Measurements from ENCODE around the gene HLA-A. TPM values are rescaled to one million over a fixed set of nuclear protein-coding genes. Genes with fewer than 3 reads are reported as not detected.

HLA-A gene
- total and polyA plus RNA-seq, 7 experiments from 2014 or later = 1,540 to 3,318 (median 1,985) TPM

- Histone ChIP-seq H3K4me3 (ENCODE audit: low read length) (no peak overlapping the region), H3K4me1 (ENCODE audit: control insufficient read depth in 2 of 2, insufficient read depth in 2 of 2, low read length in 2 of 2) (no peaks in the 10 kb centered on the region), H3K27me3 (ENCODE audit: control insufficient read depth in 2 of 2, insufficient read depth in 2 of 2, low read length in 2 of 2) (no peaks in the 10 kb centered on the region), H3K36me3 (ENCODE audit: control insufficient read depth in 2 of 3, insufficient read depth in 3 of 3, low read length in 3 of 3) (no peaks in the 10 kb centered on the region), H3K9me3 (ENCODE audit: control insufficient read depth in 2 of 3, low read length in 3 of 3) (no peaks in the 10 kb centered on the region), H3K27ac (ENCODE audit: low read depth, low read length) (no peak overlapping the region)
- ATAC-seq = no peak
- Mint-ChIP-seq H3K27me3 (peaks cover 0 to 32% (median 4%) of the 10 kb centered on the region in 5 donors), H3K4me1 (no peaks in the 10 kb centered on the region), H3K9me3 (no peaks in the 10 kb centered on the region), H3K4me3 (no peak overlapping the region), H3K36me3 (peaks cover 0 to 3% (median 0%) of the 10 kb centered on the region in 5 donors), H3K27ac (no peak overlapping the region)
- intact Hi-C loops (cut with micrococcal nuclease) = no loop called here
- CTCF ChIA-PET = interaction anchor here (1.5 kb wide), 1 partner anchor 9 kb away, joined by 3 read pairs; no protein-coding TSS in a partner anchor
- POLR2A ChIA-PET = interaction anchor here (0.7 to 1.6 kb wide), 4 partner anchors 8 to 60 kb away, joined by 3 to 6 read pairs (median 3); no protein-coding TSS in a partner anchor
- DNase-seq = no peak
These were observed 43.9 kb downstream of the HLA-A start for GRCh38 chr6:29986179-29986781.

DNA sequence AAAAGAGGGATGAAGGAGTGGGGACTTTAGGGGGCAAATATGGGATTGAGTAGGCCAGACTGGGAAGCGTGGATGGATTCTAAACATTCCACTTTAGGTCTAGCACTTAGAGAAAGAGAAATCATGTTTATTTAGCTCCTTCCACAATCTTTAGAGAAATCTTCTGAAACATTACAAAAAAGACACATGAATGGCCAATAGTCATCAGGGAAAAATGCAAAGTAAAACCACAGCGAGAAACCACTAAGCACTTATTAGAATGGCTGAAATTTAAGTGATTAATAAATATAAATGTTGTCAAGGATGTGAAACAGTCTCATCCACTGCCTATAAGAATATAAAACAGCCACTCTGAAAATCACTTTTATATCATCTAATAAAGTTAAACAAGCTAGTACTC is 46.9 kb downstream of the HLA-A start:
- H3K9me3 Mint-ChIP-seq = no peaks in the 10 kb centered on the region
- intact Hi-C loops (cut with micrococcal nuclease) = no loop called here
- no peaks in the 10 kb centered on the region for H3K4me1 ChIP-seq (ENCODE audit: control insufficient read depth in 2 of 2, insufficient read depth in 2 of 2, low read length in 2 of 2)
- H3K4me3 ChIP-seq (ENCODE audit: low read length) = no peak overlapping the region
- H3K9me3 ChIP-seq (ENCODE audit: control insufficient read depth in 2 of 3, low read length in 3 of 3) = no peaks in the 10 kb centered on the region
- no peak for ATAC-seq
- H3K27ac Mint-ChIP-seq = no peak overlapping the region
- H3K27me3 ChIP-seq (ENCODE audit: control insufficient read depth in 2 of 2, insufficient read depth in 2 of 2, low read length in 2 of 2) = no peaks in the 10 kb centered on the region
- no peak overlapping the region for H3K27ac ChIP-seq (ENCODE audit: low read depth, low read length)
- no peak overlapping the region for H3K4me3 Mint-ChIP-seq
- peaks cover 0 to 39% (median 4%) of the 10 kb centered on the region in 5 donors for H3K27me3 Mint-ChIP-seq
- POLR2A ChIA-PET = interaction anchor here (0.7 to 1.2 kb wide), 4 partner anchors 13 to 1280 kb away, joined by 3 to 4 read pairs (median 4); no protein-coding TSS in a partner anchor
- peaks cover 0 to 3% (median 0%) of the 10 kb centered on the region in 5 donors for H3K36me3 Mint-ChIP-seq
- no peak for DNase-seq
- CTCF ChIA-PET = interaction anchor here (1.2 to 1.5 kb wide), 2 partner anchors 137 to 336 kb away, joined by 3 to 5 read pairs; no protein-coding TSS in a partner anchor
- no peaks in the 10 kb centered on the region for H3K36me3 ChIP-seq (ENCODE audit: control insufficient read depth in 2 of 3, insufficient read depth in 3 of 3, low read length in 3 of 3)
- H3K4me1 Mint-ChIP-seq = peaks cover 0 to 1% (median 0%) of the 10 kb centered on the region in 7 donors

DNA sequence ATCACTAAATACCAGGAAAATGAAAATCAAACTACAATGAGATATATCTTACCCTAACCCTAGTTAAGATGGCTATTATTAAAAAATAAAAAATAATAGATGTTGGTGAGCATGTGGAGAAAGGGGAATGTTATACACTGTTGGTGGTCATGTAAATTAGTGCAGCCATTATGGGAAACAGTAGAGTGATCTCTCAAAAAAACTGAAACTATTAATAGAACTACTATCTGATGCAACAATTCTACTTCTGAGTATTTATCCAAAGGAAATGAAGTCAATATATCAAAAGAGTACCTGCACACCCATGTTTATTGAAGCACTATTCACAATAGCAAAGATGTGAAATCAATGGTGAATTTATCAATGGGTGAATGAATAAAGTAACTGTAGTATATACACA is 48.6 kb downstream of the HLA-A start:
- no peak overlapping the region for H3K27ac ChIP-seq (ENCODE audit: low read depth, low read length)
- CTCF ChIA-PET = no interaction called here
- POLR2A ChIA-PET = no interaction called here
- Mint-ChIP-seq H3K4me3 (no peak overlapping the region), H3K36me3 (peaks cover 0 to 3% (median 0%) of the 10 kb centered on the region in 5 donors), H3K4me1 (peaks cover 0 to 1% (median 0%) of the 10 kb centered on the region in 7 donors), H3K27ac (no peak overlapping the region), H3K9me3 (no peaks in the 10 kb centered on the region), H3K27me3 (peaks cover 0 to 38% (median 4%) of the 10 kb centered on the region in 5 donors)
- H3K9me3 ChIP-seq (ENCODE audit: control insufficient read depth in 2 of 3, low read length in 3 of 3) = no peaks in the 10 kb centered on the region
- DNase-seq = no peak
- no peaks in the 10 kb centered on the region for H3K36me3 ChIP-seq (ENCODE audit: control insufficient read depth in 2 of 3, insufficient read depth in 3 of 3, low read length in 3 of 3)
- no peaks in the 10 kb centered on the region for H3K27me3 ChIP-seq (ENCODE audit: control insufficient read depth in 2 of 2, insufficient read depth in 2 of 2, low read length in 2 of 2)
- intact Hi-C loops (cut with micrococcal nuclease) = no loop called here
- H3K4me3 ChIP-seq (ENCODE audit: low read length) = no peak overlapping the region
- H3K4me1 ChIP-seq (ENCODE audit: control insufficient read depth in 2 of 2, insufficient read depth in 2 of 2, low read length in 2 of 2) = no peaks in the 10 kb centered on the region
- no peak for ATAC-seq

DNA sequence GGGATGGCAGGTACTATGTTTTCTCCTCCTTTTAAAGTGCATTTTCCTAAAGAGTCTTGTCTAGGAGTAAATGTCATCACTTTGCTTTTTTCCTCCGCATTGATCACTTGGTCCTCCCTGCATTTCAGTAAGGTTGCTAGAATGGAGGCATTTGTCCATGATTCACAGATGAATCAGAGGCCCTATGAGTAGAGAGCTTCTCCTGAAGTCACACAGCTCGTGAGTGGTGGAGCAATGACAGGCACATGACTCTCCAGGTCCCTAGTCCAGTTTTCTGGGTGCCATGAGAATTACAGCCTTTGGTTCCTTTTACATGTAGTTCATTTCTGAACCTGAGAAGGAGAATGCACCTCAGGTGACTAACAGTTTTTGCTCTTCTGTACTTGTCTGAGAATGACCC is 50.5 kb downstream of the HLA-A start:
- Histone ChIP-seq H3K4me3 (ENCODE audit: low read length) (no peak overlapping the region), H3K27me3 (ENCODE audit: control insufficient read depth in 2 of 2, insufficient read depth in 2 of 2, low read length in 2 of 2) (no peaks in the 10 kb centered on the region), H3K27ac (ENCODE audit: low read depth, low read length) (no peak overlapping the region), H3K36me3 (ENCODE audit: control insufficient read depth in 2 of 3, insufficient read depth in 3 of 3, low read length in 3 of 3) (no peaks in the 10 kb centered on the region), H3K9me3 (ENCODE audit: control insufficient read depth in 2 of 3, low read length in 3 of 3) (no peaks in the 10 kb centered on the region), H3K4me1 (ENCODE audit: control insufficient read depth in 2 of 2, insufficient read depth in 2 of 2, low read length in 2 of 2) (no peaks in the 10 kb centered on the region)
- Mint-ChIP-seq H3K36me3 (peaks cover 0 to 6% (median 0%) of the 10 kb centered on the region in 5 donors), H3K9me3 (peaks cover 0 to 1% (median 0%) of the 10 kb centered on the region in 11 donors), H3K4me3 (no peak overlapping the region), H3K27ac (peak overlapping the region in 1 of 9 donors; percentile 27), H3K27me3 (peaks cover 0 to 40% (median 8%) of the 10 kb centered on the region in 5 donors), H3K4me1 (peaks cover 0 to 1% (median 0%) of the 10 kb centered on the region in 7 donors)
- DNase-seq (no peak), ATAC-seq (no peak)
- ChIA-PET CTCF (no interaction called here), POLR2A (no interaction called here)
- intact Hi-C loops (cut with micrococcal nuclease) = no loop called here

GRCh38 chr6:29994826-29995225 is 52.5 kb downstream of the HLA-A start:
- DNase-seq = no peak
- Histone ChIP-seq H3K27me3 (ENCODE audit: control insufficient read depth in 2 of 2, insufficient read depth in 2 of 2, low read length in 2 of 2) (no peaks in the 10 kb centered on the region), H3K4me1 (ENCODE audit: control insufficient read depth in 2 of 2, insufficient read depth in 2 of 2, low read length in 2 of 2) (no peaks in the 10 kb centered on the region), H3K4me3 (ENCODE audit: low read length) (no peak overlapping the region), H3K9me3 (ENCODE audit: control insufficient read depth in 2 of 3, low read length in 3 of 3) (no peaks in the 10 kb centered on the region), H3K36me3 (ENCODE audit: control insufficient read depth in 2 of 3, insufficient read depth in 3 of 3, low read length in 3 of 3) (no peaks in the 10 kb centered on the region), H3K27ac (ENCODE audit: low read depth, low read length) (no peak overlapping the region)
- peaks cover 0 to 38% (median 10%) of the 10 kb centered on the region in 5 donors for H3K27me3 Mint-ChIP-seq
- H3K4me1 Mint-ChIP-seq = peaks cover 0 to 5% (median 0%) of the 10 kb centered on the region in 7 donors
- no peak for ATAC-seq
- no peak overlapping the region for H3K4me3 Mint-ChIP-seq
- intact Hi-C loops (cut with micrococcal nuclease) = no loop called here
- ChIA-PET POLR2A (no interaction called here), CTCF (no interaction called here)
- H3K27ac Mint-ChIP-seq = no peak overlapping the region
- peaks cover 0 to 6% (median 0%) of the 10 kb centered on the region in 5 donors for H3K36me3 Mint-ChIP-seq
- H3K9me3 Mint-ChIP-seq = peaks cover 0 to 1% (median 0%) of the 10 kb centered on the region in 11 donors

- H3K9me3 Mint-ChIP-seq = peaks cover 0 to 1% (median 0%) of the 10 kb centered on the region in 11 donors
- H3K4me3 Mint-ChIP-seq = no peak overlapping the region
- no peak for ATAC-seq
- H3K36me3 ChIP-seq (ENCODE audit: control insufficient read depth in 2 of 3, insufficient read depth in 3 of 3, low read length in 3 of 3) = no peaks in the 10 kb centered on the region
- CTCF ChIA-PET = no interaction called here
- POLR2A ChIA-PET = no interaction called here
- DNase-seq = no peak
- no peaks in the 10 kb centered on the region for H3K4me1 ChIP-seq (ENCODE audit: control insufficient read depth in 2 of 2, insufficient read depth in 2 of 2, low read length in 2 of 2)
- H3K4me1 Mint-ChIP-seq = peaks cover 0 to 5% (median 0%) of the 10 kb centered on the region in 7 donors
- H3K27ac ChIP-seq (ENCODE audit: low read depth, low read length) = no peak overlapping the region
- peaks cover 0 to 6% (median 0%) of the 10 kb centered on the region in 5 donors for H3K36me3 Mint-ChIP-seq
- H3K27me3 ChIP-seq (ENCODE audit: control insufficient read depth in 2 of 2, insufficient read depth in 2 of 2, low read length in 2 of 2) = no peaks in the 10 kb centered on the region
- H3K9me3 ChIP-seq (ENCODE audit: control insufficient read depth in 2 of 3, low read length in 3 of 3) = no peaks in the 10 kb centered on the region
- H3K27ac Mint-ChIP-seq = no peak overlapping the region
- intact Hi-C loops (cut with micrococcal nuclease) = no loop called here
- peaks cover 0 to 38% (median 9%) of the 10 kb centered on the region in 5 donors for H3K27me3 Mint-ChIP-seq
- no peak overlapping the region for H3K4me3 ChIP-seq (ENCODE audit: low read length)
These were observed 53.0 kb downstream of the HLA-A start for GRCh38 chr6:29995340-29995777.
